Gastrocnemius medialis (tissue), 4 donors: ENCODE measurements around the gene TSEN2. TPM values are rescaled to one million over a fixed set of nuclear protein-coding genes. Genes with fewer than 3 reads are reported as not detected.
A peak's percentile ranks its signal among the peaks of the same experiment; 100 is the strongest.

ENCODE experiments used
- ATAC-seq, 2 donors: fragments of 150-250 bp; one replicate each; pipeline ENCODE4 v1.9.1; 2016
- DNase-seq, 2 donors: peaks; one replicate each; pipeline ENCODE4 v3.0.0-alpha.2; 2019
- H3K27ac ChIP-seq, 4 donors: fragments of 200-600 bp; sonication (generic); 1 replicate in 1 of 4; 2 replicates in 3 of 4; pipeline ENCODE4 v1.5.1; 2016 to 2018; ENCODE audit warnings: mild to moderate bottlenecking in 2 of 4, moderate library complexity in 1 of 4
- H3K27me3 ChIP-seq, 3 donors: fragments of 200-600 bp; sonication (generic) in 2 of 3; 1 replicate in 1 of 3; 2 replicates in 2 of 3; pipeline versions ENCODE4 v1.5.1 to v1.6.0; 2016 to 2019; ENCODE audit warnings: mild to moderate bottlenecking in 1 of 3, moderate library complexity in 1 of 3
- H3K36me3 ChIP-seq, 2 donors: fragments of 200-600 bp; sonication (generic) in 1 of 2; one replicate each; pipeline ENCODE4 v1.5.1; 2017 to 2018
- H3K4me1 ChIP-seq, 2 donors: fragments of 200-600 bp; sonication (generic) in 1 of 2; one replicate each; pipeline ENCODE4 v1.5.1; 2016 to 2017; ENCODE audit warnings: mild to moderate bottlenecking in 2 of 2
- H3K4me3 ChIP-seq, 4 donors: fragments of 200-600 bp; sonication (generic) in 3 of 4; 1 replicate in 1 of 4; 2 replicates in 3 of 4; pipeline ENCODE4 v1.5.1; 2016 to 2019; ENCODE audit warnings: mild to moderate bottlenecking in 2 of 4
- H3K9me3 ChIP-seq, 3 donors: fragments of 200-600 bp; sonication (generic) in 2 of 3; 1 replicate in 1 of 3; 2 replicates in 2 of 3; pipeline ENCODE4 v1.5.1; 2016 to 2019
- CTCF ChIP-seq, 5 experiments: fragments of 450-650 bp in 3 of 5; fragments of 200-600 bp in 2 of 5; sonication (generic) in 2 of 5; IDR thresholded peaks in 4 of 5; conservative IDR thresholded peaks in 1 of 5; 1 replicate in 4 of 5; 2 replicates in 1 of 5; pipeline ENCODE4 v1.5.1; 2016 to 2019; ENCODE audit warnings: antibody characterized with exemption in 5 of 5, mild to moderate bottlenecking in 3 of 5, moderate library complexity in 3 of 5
- POLR2A ChIP-seq, 2 donors: fragments of 450-650 bp; IDR thresholded peaks; one replicate each; pipeline ENCODE4 v1.6.1; 2017; ENCODE audit warnings: antibody characterized with exemption in 2 of 2, mild to moderate bottlenecking in 2 of 2, moderate library complexity in 2 of 2
- in situ Hi-C, 4 donors: fragments of 200-750 bp; cut with MboI; loops; one replicate each; pipeline versions ENCODE4 v1.15.0 to v1.8.0; 2017; ENCODE audit warnings: low sequenced_read_pairs in 4 of 4
- intact Hi-C: fragments of 100-400 bp; cut with DNase I; formaldehyde crosslinking; loops from one replicate; pipeline ENCODE4 v1.15.1; 2023; ENCODE audit warnings: low total_unique reads
- total RNA-seq, 4 donors: library from RNA; depleted of rRNA; stranded (reverse); fragments of >200 nt; gene quantifications; one replicate each; pipeline versions ENCODE4 v1.1.0 to v1.2.3, GENCODE V29; 2016

The TSEN2 gene
- total RNA-seq, 4 donors from 2014 or later, result 10.7 to 19.5 (median 12.0) TPM

GRCh38 chr3:12501360-12502020 lies 17.2 kb downstream of the TSEN2 start:
- Histone ChIP-seq H3K9me3 (no peaks in the 10 kb centered on the region), H3K4me3 (no peak overlapping the region), H3K27ac (no peak overlapping the region), H3K27me3 (no peaks in the 10 kb centered on the region), H3K36me3 (peaks cover 0 to 73% of the 10 kb centered on the region in 2 donors), H3K4me1 (no peaks in the 10 kb centered on the region)
- ATAC-seq (peak in 1 of 2 donors; percentile 29), DNase-seq (no peak)
- intact Hi-C loops, result no loop called here
- in situ Hi-C loops, result no loop called here
- TF ChIP-seq CTCF (IDR thresholded peaks at IDR 0.05 in 4 of 5, conservative IDR thresholded peaks at IDR 0.05 in 1 of 5) (no peak), POLR2A (IDR thresholded peaks at IDR 0.05) (no peak)

- Histone ChIP-seq H3K27ac (no peak overlapping the region), H3K9me3 (no peaks in the 10 kb centered on the region), H3K27me3 (no peaks in the 10 kb centered on the region), H3K4me1 (peaks cover 7 to 10% of the 10 kb centered on the region in 2 donors), H3K4me3 (no peak overlapping the region), H3K36me3 (peaks cover 0 to 56% of the 10 kb centered on the region in 2 donors)
- in situ Hi-C loops, result no loop called here
- intact Hi-C loops, result no loop called here
- DNase-seq (no peak), ATAC-seq (no peak)
- TF ChIP-seq CTCF (IDR thresholded peaks at IDR 0.05 in 4 of 5, conservative IDR thresholded peaks at IDR 0.05 in 1 of 5) (no peak), POLR2A (IDR thresholded peaks at IDR 0.05) (no peak)
These were observed 19.1 kb downstream of the TSEN2 start for GRCh38 chr3:12503126-12503957.

GRCh38 chr3:12506201-12506709 lies 22.0 kb downstream of the TSEN2 start:
- ATAC-seq, result no peak
- TF ChIP-seq CTCF (IDR thresholded peaks at IDR 0.05 in 4 of 5, conservative IDR thresholded peaks at IDR 0.05 in 1 of 5) (no peak), POLR2A (IDR thresholded peaks at IDR 0.05) (no peak)
- no peak for DNase-seq
- H3K27ac ChIP-seq, result no peak overlapping the region
- H3K27me3 ChIP-seq, result no peaks in the 10 kb centered on the region
- intact Hi-C loops (no loop called here), in situ Hi-C loops (no loop called here)
- H3K9me3 ChIP-seq, result no peaks in the 10 kb centered on the region
- peaks cover 14% of the 10 kb centered on the region in 2 donors for H3K4me1 ChIP-seq
- H3K36me3 ChIP-seq, result peaks cover 0 to 35% of the 10 kb centered on the region in 2 donors
- H3K4me3 ChIP-seq, result no peak overlapping the region

- intact Hi-C loops (no loop called here), in situ Hi-C loops (no loop called here)
- Histone ChIP-seq H3K9me3 (no peaks in the 10 kb centered on the region), H3K27ac (peak overlapping the region; percentile 69 to 81 (median 70)), H3K4me1 (peaks cover 14% of the 10 kb centered on the region in 2 donors), H3K27me3 (no peaks in the 10 kb centered on the region), H3K36me3 (peaks cover 0 to 32% of the 10 kb centered on the region in 2 donors), H3K4me3 (no peak overlapping the region)
- peak; percentile 41 to 80 for ATAC-seq
- TF ChIP-seq CTCF (IDR thresholded peaks at IDR 0.05 in 4 of 5, conservative IDR thresholded peaks at IDR 0.05 in 1 of 5) (no peak), POLR2A (IDR thresholded peaks at IDR 0.05) (no peak)
- peak in 1 of 2 donors; percentile 34 for DNase-seq
These were observed 23.5 kb downstream of the TSEN2 start for GRCh38 chr3:12507591-12508281.
